Right lobe of liver (tissue), 4 donors: ENCODE measurements around the gene OPCML.

Source experiments
- CTCF ChIP-seq, 4 donors: fragments of 200-600 bp in 3 of 4; fragments of 450-650 bp in 1 of 4; IDR thresholded peaks; one replicate each; pipeline versions ENCODE4 v1.5.1 to v1.8.0; 2016 to 2022; ENCODE audit warnings: antibody characterized with exemption in 4 of 4, mild to moderate bottlenecking in 2 of 4
- POLR2A ChIP-seq: fragments of 450-650 bp; IDR thresholded peaks from one replicate; pipeline ENCODE4 v1.6.1; 2017; ENCODE audit warnings: antibody characterized with exemption, mild to moderate bottlenecking
- donor health status: DM: no; HTN: no; CAD: no.
- donor health status: DM: no; HTN: no; CAD: no.
- donor health status: DM: no; HTN: yes; CAD: no.

GRCh38 chr11:133563505-133564025 is 31.3 kb upstream of the OPCML start:
- no peak for TF ChIP-seq CTCF (IDR thresholded peaks at IDR 0.05)
- TF ChIP-seq POLR2A: no peak
